OCI-LY1 (cell line): ENCODE data around the gene INPP5J.
A peak's percentile ranks its signal among the peaks of the same experiment; 100 is the strongest.

Source experiments
- H2AFZ ChIP-seq: fragments of 200-600 bp; sonication (generic), shearing (Covaris generic); 2 replicates; pipeline ENCODE4 v1.6.0; 2014; ENCODE audit warnings: antibody characterized with exemption, mild to moderate bottlenecking, low read length
- H3F3A ChIP-seq: fragments of 200-600 bp; sonication (generic), shearing (Covaris generic); 2 replicates; pipeline ENCODE4 v1.6.0; 2014; ENCODE audit warnings: mild to moderate bottlenecking, antibody characterized with exemption, low read length, moderate library complexity; ENCODE audit not compliant: insufficient read depth
- H3K27ac ChIP-seq: fragments of 200-600 bp; sonication (generic); 2 replicates; pipeline ENCODE4 v1.5.1; 2014; ENCODE audit warnings: low read length, mixed run types, mild to moderate bottlenecking, low read depth; ENCODE audit not compliant: poor library complexity, severe bottlenecking
- H3K27me3 ChIP-seq: fragments of 200-600 bp; sonication (generic); 2 replicates; pipeline ENCODE4 v1.6.0; 2014; ENCODE audit warnings: antibody characterized with exemption, mild to moderate bottlenecking, low read length, moderate library complexity; ENCODE audit not compliant: insufficient read depth
- H3K36me3 ChIP-seq: fragments of 200-600 bp; sonication (generic); 2 replicates; pipeline ENCODE4 v1.6.1; 2014; ENCODE audit warnings: mild to moderate bottlenecking, antibody characterized with exemption, low read length, moderate library complexity, mixed read lengths; ENCODE audit not compliant: insufficient read depth
- H3K4me1 ChIP-seq: fragments of 200-600 bp; sonication (generic); 2 replicates; pipeline ENCODE4 v1.5.1; 2014; ENCODE audit warnings: mild to moderate bottlenecking, low read length, moderate library complexity; ENCODE audit not compliant: insufficient read depth, severe bottlenecking
- H3K4me2 ChIP-seq: fragments of 200-600 bp; sonication (generic), shearing (Covaris generic); 2 replicates; pipeline ENCODE4 v1.6.1; 2014; ENCODE audit warnings: low read length
- H3K4me3 ChIP-seq: fragments of 200-600 bp; sonication (generic); 2 replicates; pipeline ENCODE4 v1.5.1; 2014; ENCODE audit warnings: low read length, low read depth, mild to moderate bottlenecking, mixed read lengths; ENCODE audit not compliant: poor library complexity, severe bottlenecking
- H3K79me2 ChIP-seq: fragments of 200-600 bp; shearing (Covaris generic); 2 replicates; pipeline ENCODE4 v1.6.1; 2016; ENCODE audit warnings: mixed run types, low read length, mixed read lengths; ENCODE audit not compliant: insufficient read depth
- H3K9ac ChIP-seq: fragments of 200-600 bp; sonication (generic), shearing (Covaris generic); 2 replicates; pipeline ENCODE4 v1.6.1; 2014; ENCODE audit warnings: mild to moderate bottlenecking, low read length, mixed read lengths
- H3K9me2 ChIP-seq: fragments of 200-600 bp; sonication (generic), shearing (Covaris generic); 2 replicates; pipeline ENCODE4 v1.6.1; 2014; ENCODE audit warnings: low read depth, mild to moderate bottlenecking, low read length, mixed read lengths
- H3K9me3 ChIP-seq: fragments of 200-600 bp; shearing (Covaris generic); 2 replicates; pipeline ENCODE4 v1.6.1; 2014; ENCODE audit warnings: low read length, mixed read lengths
- H4K20me1 ChIP-seq: fragments of 200-600 bp; sonication (generic), shearing (Covaris generic); 2 replicates; pipeline ENCODE4 v1.6.0; 2016; ENCODE audit warnings: mild to moderate bottlenecking, low read length; ENCODE audit not compliant: insufficient read depth
- EZH2 ChIP-seq: fragments of 200-600 bp; sonication (generic), shearing (Covaris generic); IDR thresholded peaks from 2 replicates; pipeline ENCODE4 v1.8.0; 2017; ENCODE audit warnings: borderline replicate concordance, mixed run types, mild to moderate bottlenecking, antibody characterized with exemption, low read length, moderate library complexity, mixed read lengths
- TF ChIP-seq, protein P1 (sequence below): fragments of 200-600 bp; sonication (generic), shearing (Covaris generic); IDR thresholded peaks from 2 replicates; pipeline ENCODE4 v1.5.1; 2017; ENCODE audit warnings: mild to moderate bottlenecking, antibody characterized with exemption, low read length, moderate library complexity, mixed read lengths

The INPP5J gene

DNA sequence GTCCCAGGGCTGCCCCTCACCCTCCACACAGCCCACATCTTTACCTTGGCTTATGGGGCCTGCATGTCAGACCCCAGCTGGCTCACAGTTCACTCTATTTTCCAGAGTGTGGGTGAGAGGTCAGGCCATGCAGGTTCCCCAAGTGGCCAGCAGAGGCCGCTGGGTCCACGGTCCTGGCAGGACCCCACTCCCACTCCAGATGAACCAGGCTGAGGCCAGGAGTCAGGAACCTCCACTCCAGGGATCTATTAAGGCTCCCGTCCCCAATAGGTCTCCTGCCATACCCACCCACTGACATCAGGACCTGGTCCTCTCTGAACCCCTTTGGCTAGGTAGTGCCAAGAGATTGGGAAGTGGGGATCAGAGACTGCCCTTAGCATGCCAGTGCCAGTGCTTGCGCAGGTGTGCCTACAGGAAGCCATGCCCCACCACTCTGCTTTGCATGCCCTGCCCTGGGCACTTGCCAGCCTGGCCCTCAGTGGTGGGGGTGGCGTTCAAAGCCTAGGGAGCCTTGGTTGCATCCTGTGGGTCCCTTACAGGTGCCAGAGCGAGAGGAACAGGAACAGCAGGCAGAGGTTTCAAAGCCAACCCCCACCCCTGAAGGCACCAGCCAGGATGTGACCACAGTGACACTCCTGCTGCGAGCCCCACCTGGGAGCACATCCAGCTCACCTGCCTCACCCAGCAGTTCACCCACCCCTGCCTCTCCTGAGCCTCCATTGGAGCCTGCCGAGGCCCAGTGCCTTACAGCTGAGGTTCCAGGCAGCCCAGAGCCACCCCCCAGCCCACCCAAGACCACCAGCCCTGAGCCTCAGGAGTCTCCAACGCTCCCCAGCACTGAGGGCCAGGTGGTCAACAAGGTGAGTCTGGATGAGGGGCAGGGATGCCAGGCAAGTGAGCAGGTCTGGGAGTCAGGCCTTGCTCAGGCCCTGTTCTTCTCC lies 33.3 kb upstream of the INPP5J start:
- Histone ChIP-seq H3K27ac (peak overlapping the region; percentile 50), H3K27me3 (no peaks in the 10 kb centered on the region), H4K20me1 (no peaks in the 10 kb centered on the region), H3K36me3 (no peaks in the 10 kb centered on the region), H3K79me2 (no peaks in the 10 kb centered on the region), H3K4me1 (peaks cover 22% of the 10 kb centered on the region), H3K9me2 (no peaks in the 10 kb centered on the region), H3K4me2 (peak overlapping the region; percentile 28; the same call in 1 of the 2 replicates), H3F3A (no peaks in the 10 kb centered on the region), H2AFZ (no peak overlapping the region), H3K9ac (no peak overlapping the region; the same call in 1 of the 2 replicates), H3K4me3 (no peak overlapping the region), H3K9me3 (no peaks in the 10 kb centered on the region)
- TF ChIP-seq EZH2 = no peak
- TF ChIP-seq, protein P1, sequence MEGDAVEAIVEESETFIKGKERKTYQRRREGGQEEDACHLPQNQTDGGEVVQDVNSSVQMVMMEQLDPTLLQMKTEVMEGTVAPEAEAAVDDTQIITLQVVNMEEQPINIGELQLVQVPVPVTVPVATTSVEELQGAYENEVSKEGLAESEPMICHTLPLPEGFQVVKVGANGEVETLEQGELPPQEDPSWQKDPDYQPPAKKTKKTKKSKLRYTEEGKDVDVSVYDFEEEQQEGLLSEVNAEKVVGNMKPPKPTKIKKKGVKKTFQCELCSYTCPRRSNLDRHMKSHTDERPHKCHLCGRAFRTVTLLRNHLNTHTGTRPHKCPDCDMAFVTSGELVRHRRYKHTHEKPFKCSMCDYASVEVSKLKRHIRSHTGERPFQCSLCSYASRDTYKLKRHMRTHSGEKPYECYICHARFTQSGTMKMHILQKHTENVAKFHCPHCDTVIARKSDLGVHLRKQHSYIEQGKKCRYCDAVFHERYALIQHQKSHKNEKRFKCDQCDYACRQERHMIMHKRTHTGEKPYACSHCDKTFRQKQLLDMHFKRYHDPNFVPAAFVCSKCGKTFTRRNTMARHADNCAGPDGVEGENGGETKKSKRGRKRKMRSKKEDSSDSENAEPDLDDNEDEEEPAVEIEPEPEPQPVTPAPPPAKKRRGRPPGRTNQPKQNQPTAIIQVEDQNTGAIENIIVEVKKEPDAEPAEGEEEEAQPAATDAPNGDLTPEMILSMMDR = peak; percentile 91

- Histone ChIP-seq H3K36me3 (no peaks in the 10 kb centered on the region), H3K4me1 (peaks cover 19% of the 10 kb centered on the region), H3K79me2 (no peaks in the 10 kb centered on the region), H2AFZ (no peak overlapping the region), H3K27me3 (no peaks in the 10 kb centered on the region), H3K4me2 (no peak overlapping the region), H3K9me3 (no peaks in the 10 kb centered on the region), H3K9me2 (no peaks in the 10 kb centered on the region), H3K4me3 (no peak overlapping the region), H4K20me1 (no peaks in the 10 kb centered on the region), H3F3A (no peaks in the 10 kb centered on the region), H3K27ac (no peak overlapping the region), H3K9ac (no peak overlapping the region)
- no peak for TF ChIP-seq EZH2
- TF ChIP-seq, protein P1 = no peak
These were observed 32.3 kb upstream of the INPP5J start for GRCh38 chr22:31090217-31091085.

DNA sequence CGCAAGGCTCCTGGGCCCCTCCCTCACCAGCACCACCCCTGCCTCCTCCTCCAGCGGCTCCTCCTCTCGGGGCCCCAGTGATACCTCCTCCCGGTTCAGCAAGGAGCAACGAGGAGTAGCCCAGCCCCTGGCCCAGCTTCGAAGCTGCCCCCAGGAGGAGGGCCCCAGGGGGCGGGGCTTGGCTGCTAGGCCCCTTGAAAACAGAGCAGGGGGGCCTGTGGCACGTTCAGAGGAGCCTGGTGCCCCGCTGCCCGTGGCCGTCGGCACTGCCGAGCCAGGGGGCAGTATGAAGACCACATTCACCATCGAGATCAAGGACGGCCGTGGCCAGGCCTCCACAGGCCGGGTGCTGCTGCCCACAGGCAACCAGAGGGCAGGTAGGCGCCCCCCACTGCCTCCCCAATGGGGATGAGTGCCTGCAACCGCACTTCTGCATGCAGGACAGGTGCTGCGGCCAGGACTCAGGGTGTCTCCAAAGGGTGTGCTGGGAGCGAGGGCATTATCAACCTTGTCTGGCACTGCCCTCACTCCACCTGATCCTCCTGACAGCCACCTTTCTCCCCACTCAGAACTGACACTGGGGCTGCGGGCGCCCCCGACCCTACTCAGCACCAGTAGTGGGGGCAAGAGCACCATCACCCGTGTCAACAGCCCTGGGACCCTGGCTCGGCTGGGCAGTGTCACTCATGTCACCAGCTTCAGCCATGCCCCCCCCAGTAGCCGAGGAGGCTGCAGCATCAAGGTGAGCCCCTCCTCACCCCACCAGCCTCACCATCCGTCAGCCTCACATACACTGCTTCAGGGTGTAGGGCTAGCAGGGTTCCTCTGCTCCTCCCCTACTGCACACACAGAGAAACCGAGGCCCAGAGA lies 31.4 kb upstream of the INPP5J start:
- Histone ChIP-seq H3K36me3 (no peaks in the 10 kb centered on the region), H4K20me1 (no peaks in the 10 kb centered on the region), H3K79me2 (no peaks in the 10 kb centered on the region), H3K9me3 (no peaks in the 10 kb centered on the region), H3K4me2 (no peak overlapping the region), H3K4me3 (no peak overlapping the region), H3F3A (no peaks in the 10 kb centered on the region), H3K9ac (no peak overlapping the region), H2AFZ (no peak overlapping the region), H3K4me1 (peaks cover 16% of the 10 kb centered on the region), H3K27ac (no peak overlapping the region), H3K9me2 (no peaks in the 10 kb centered on the region), H3K27me3 (no peaks in the 10 kb centered on the region)
- TF ChIP-seq EZH2 = no peak
- TF ChIP-seq, protein P1 = no peak
